GM06990 (cell line): ENCODE results near the gene C1orf167.

ENCODE experiments used
- DNase-seq: peaks from one replicate; pipeline ENCODE4 v3.0.0-alpha.2; 2011; ENCODE audit not compliant: insufficient read length; ENCODE audit errors: extremely low read depth
- H3K27me3 ChIP-seq: replicated peaks from 2 replicates; pipeline ENCODE4 v1.6.0; 2011; ENCODE audit warnings: low read length; ENCODE audit not compliant: control insufficient read depth, insufficient read depth
- H3K36me3 ChIP-seq: 2 replicates; pipeline ENCODE4 v1.5.1; 2011; ENCODE audit warnings: low read length; ENCODE audit not compliant: control insufficient read depth, insufficient read depth
- H3K4me3 ChIP-seq: replicated peaks from 2 replicates; pipeline ENCODE4 v1.5.1; 2011; ENCODE audit warnings: low read depth, mild to moderate bottlenecking, control low read depth, low read length
- TF ChIP-seq, protein P1 (sequence below): IDR thresholded peaks from 2 replicates; pipeline ENCODE4 v1.5.1; 2011; ENCODE audit warnings: low read length, control low read depth, mild to moderate bottlenecking, inconsistent platforms; ENCODE audit not compliant: insufficient read depth, poor library complexity, severe bottlenecking

C1orf167 gene

DNA sequence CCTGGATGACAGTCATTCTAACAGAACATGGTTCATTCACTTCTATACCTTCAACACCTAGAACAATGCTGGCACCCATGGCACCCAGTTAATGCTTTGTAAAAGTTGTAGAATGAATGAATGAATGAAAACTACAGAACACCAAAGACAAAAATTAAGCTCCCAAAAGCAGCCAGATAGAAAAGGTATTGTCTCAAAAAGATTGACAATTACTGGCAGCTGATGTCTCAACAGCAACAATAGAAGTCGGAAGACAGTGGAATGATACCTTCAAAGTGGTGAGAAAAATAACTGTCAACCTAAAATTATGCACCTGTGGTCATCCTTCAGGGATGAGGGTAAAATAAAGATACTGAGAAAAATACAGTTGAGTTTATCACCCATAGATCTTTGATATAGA is 4.9 kb upstream of the C1orf167 start:
- no peak for DNase-seq
- Histone ChIP-seq H3K27me3 (no peaks in the 10 kb centered on the region), H3K4me3 (no peak overlapping the region), H3K36me3 (no peaks in the 10 kb centered on the region)
- TF ChIP-seq, protein P1, sequence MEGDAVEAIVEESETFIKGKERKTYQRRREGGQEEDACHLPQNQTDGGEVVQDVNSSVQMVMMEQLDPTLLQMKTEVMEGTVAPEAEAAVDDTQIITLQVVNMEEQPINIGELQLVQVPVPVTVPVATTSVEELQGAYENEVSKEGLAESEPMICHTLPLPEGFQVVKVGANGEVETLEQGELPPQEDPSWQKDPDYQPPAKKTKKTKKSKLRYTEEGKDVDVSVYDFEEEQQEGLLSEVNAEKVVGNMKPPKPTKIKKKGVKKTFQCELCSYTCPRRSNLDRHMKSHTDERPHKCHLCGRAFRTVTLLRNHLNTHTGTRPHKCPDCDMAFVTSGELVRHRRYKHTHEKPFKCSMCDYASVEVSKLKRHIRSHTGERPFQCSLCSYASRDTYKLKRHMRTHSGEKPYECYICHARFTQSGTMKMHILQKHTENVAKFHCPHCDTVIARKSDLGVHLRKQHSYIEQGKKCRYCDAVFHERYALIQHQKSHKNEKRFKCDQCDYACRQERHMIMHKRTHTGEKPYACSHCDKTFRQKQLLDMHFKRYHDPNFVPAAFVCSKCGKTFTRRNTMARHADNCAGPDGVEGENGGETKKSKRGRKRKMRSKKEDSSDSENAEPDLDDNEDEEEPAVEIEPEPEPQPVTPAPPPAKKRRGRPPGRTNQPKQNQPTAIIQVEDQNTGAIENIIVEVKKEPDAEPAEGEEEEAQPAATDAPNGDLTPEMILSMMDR, result no peak

DNA sequence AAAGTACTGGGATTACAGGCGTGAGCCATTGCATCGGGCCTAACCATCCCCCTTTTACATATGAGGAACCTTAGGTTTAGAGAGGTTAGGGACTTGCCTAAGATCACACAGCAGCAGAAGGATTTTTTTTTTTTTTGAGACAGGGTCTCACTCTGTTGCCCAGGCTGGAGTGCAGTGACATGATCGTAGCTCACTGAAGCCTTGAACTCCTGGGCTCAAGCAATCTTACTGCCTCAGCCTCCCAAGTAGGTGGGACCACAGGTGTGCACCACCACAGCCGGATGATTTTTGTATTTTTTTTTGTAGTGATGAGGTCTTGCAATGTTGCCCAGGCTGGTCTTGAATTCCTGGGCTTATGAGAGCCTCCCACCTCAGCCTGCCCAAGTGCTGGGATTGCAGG is 2.2 kb upstream of the C1orf167 start:
- no peak overlapping the region for H3K4me3 ChIP-seq
- no peaks in the 10 kb centered on the region for H3K27me3 ChIP-seq
- no peak for DNase-seq
- TF ChIP-seq, protein P1, result no peak
- no peaks in the 10 kb centered on the region for H3K36me3 ChIP-seq

DNA sequence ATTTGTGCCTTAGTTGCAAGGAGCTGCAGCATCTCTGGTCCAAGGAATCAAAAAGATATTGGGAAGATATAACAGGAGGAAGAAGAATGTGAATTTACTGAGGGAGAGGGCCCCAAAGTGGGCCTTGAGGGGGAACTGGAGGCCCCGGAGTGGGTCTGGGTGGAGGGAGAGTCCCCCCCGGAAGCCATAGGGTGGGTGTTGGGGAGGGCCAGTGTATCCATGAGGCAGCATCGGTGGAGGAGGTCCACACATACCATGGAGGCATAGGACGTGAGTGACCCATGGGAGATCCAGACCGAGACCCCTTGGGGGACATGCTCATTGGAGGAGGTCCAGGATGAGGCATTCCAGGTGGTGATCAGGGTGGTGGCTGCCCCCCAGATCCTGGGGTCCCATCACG is 708 bp upstream of the C1orf167 start:
- no peaks in the 10 kb centered on the region for H3K36me3 ChIP-seq
- TF ChIP-seq, protein P1, result no peak
- H3K27me3 ChIP-seq, result no peaks in the 10 kb centered on the region
- H3K4me3 ChIP-seq, result no peak overlapping the region
- DNase-seq, result no peak

DNA sequence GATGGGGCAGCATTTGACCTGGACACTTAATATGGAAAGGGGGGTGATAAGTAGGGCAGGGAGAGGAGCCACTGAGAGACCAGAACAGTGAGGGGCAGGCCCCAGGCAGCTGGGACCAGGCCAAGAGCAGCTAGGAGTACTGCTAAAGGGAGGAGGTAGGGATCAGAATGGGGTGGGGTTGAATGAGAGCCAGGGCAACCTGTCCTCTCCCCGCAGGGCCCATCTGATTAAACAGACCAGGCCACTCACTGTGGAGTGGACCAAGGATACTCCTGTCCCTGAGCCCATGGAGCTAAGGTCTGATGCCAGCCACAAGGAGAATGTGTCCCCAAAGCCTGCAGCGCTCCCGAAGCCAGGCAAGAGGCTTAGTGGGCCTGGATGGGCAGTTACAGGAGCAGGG is 2.1 kb downstream of the C1orf167 start:
- DNase-seq, result no peak
- H3K36me3 ChIP-seq, result no peaks in the 10 kb centered on the region
- H3K4me3 ChIP-seq, result no peak overlapping the region
- TF ChIP-seq, protein P1, result no peak
- H3K27me3 ChIP-seq, result no peaks in the 10 kb centered on the region; the same call in 1 of the 2 replicates

DNA sequence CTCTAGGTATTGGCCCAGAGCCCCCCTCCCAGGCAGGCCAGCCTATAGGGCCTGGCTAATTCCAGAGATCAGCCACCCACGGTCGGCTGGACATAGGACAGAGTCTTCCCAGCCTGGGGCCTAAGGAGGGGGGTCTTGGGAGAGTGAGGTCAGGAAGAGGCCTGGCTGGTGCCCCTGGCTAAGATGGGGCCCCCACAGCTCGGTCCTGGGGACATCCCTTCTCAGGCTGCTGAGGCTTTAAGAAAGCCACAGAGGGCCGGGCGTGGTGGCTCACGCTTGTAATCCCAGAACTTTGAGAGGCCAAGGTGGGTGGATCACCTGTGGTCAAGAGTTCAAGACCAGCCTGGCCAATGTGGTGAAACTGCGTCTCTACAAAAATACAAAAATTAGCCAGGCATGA is 2.5 kb downstream of the C1orf167 start:
- no peaks in the 10 kb centered on the region for H3K36me3 ChIP-seq
- no peak overlapping the region for H3K4me3 ChIP-seq
- TF ChIP-seq, protein P1, result no peak
- no peaks in the 10 kb centered on the region; the same call in 1 of the 2 replicates for H3K27me3 ChIP-seq
- no peak for DNase-seq
